Measurements from ENCODE around the gene FMO5.
"Not testable (repeated sequence)": the region's sequence is repeated elsewhere in the genome, so short reads cannot be mapped to it uniquely, and the experiment has no call there.

The FMO5 gene

GRCh38 chr1:147236448-147236847 is 11.3 kb upstream of the FMO5 start:
- H3K4me3 ChIP-seq (ENCODE audit: low read length) = no peak overlapping the region
- H3K27me3 ChIP-seq (ENCODE audit: insufficient read depth, low read length) = no peaks in the 10 kb centered on the region
- no peaks in the 10 kb centered on the region for H3K4me1 ChIP-seq (ENCODE audit: insufficient read depth, low read length)
- H3K9me3 ChIP-seq (ENCODE audit: low read length) = peaks cover 10% of the 10 kb centered on the region
- no peak overlapping the region for H2AFZ ChIP-seq (ENCODE audit: low read depth, low read length)
- H3K36me3 ChIP-seq (ENCODE audit: insufficient read depth, low read length) = no peaks in the 10 kb centered on the region

GRCh38 chr1:147235822-147236221 is 10.7 kb upstream of the FMO5 start:
- no peaks in the 10 kb centered on the region for H3K36me3 ChIP-seq (ENCODE audit: insufficient read depth, low read length)
- no peaks in the 10 kb centered on the region for H3K27me3 ChIP-seq (ENCODE audit: insufficient read depth, low read length)
- H3K4me1 ChIP-seq (ENCODE audit: insufficient read depth, low read length) = no peaks in the 10 kb centered on the region
- no peak overlapping the region for H2AFZ ChIP-seq (ENCODE audit: low read depth, low read length)
- H3K9me3 ChIP-seq (ENCODE audit: low read length) = peaks cover 10% of the 10 kb centered on the region
- no peak overlapping the region for H3K4me3 ChIP-seq (ENCODE audit: low read length)

- not testable (repeated sequence) for H3K4me3 ChIP-seq (ENCODE audit: low read length); H3K27me3 ChIP-seq (ENCODE audit: insufficient read depth, low read length); H3K36me3 ChIP-seq (ENCODE audit: insufficient read depth, low read length); H3K9me3 ChIP-seq (ENCODE audit: low read length); H3K4me1 ChIP-seq (ENCODE audit: insufficient read depth, low read length); H2AFZ ChIP-seq (ENCODE audit: low read depth, low read length)
Measured at GRCh38 chr1:147233903-147234302, 8.8 kb upstream of the FMO5 start.

- H3K9me3 ChIP-seq (ENCODE audit: low read length); H3K4me1 ChIP-seq (ENCODE audit: insufficient read depth, low read length); H2AFZ ChIP-seq (ENCODE audit: low read depth, low read length); H3K27me3 ChIP-seq (ENCODE audit: insufficient read depth, low read length); H3K36me3 ChIP-seq (ENCODE audit: insufficient read depth, low read length); H3K4me3 ChIP-seq (ENCODE audit: low read length): not testable (repeated sequence)
Measured at GRCh38 chr1:147231032-147231431, 5.9 kb upstream of the FMO5 start.

GRCh38 chr1:147223740-147224615 is 1.2 kb downstream of the FMO5 start:
- H3K4me3 ChIP-seq (ENCODE audit: low read length) = no peak overlapping the region
- H3K4me1 ChIP-seq (ENCODE audit: insufficient read depth, low read length) = no peaks in the 10 kb centered on the region
- no peaks in the 10 kb centered on the region for H3K27me3 ChIP-seq (ENCODE audit: insufficient read depth, low read length)

GRCh38 chr1:147218606-147219005 is 6.5 kb downstream of the FMO5 start:
- no peaks in the 10 kb centered on the region for H3K4me1 ChIP-seq (ENCODE audit: insufficient read depth, low read length)
- no peak overlapping the region for H3K4me3 ChIP-seq (ENCODE audit: low read length)
- no peaks in the 10 kb centered on the region for H3K36me3 ChIP-seq (ENCODE audit: insufficient read depth, low read length)
- H3K27me3 ChIP-seq (ENCODE audit: insufficient read depth, low read length) = no peaks in the 10 kb centered on the region
- no peaks in the 10 kb centered on the region for H3K9me3 ChIP-seq (ENCODE audit: low read length)
- no peak overlapping the region for H2AFZ ChIP-seq (ENCODE audit: low read depth, low read length)

More at GRCh38 chr1:147223740-147224615, 1.2 kb downstream of the FMO5 start:
- Histone ChIP-seq H3K36me3 (ENCODE audit: insufficient read depth, low read length) (no peaks in the 10 kb centered on the region), H2AFZ (ENCODE audit: low read depth, low read length) (no peak overlapping the region), H3K9me3 (ENCODE audit: low read length) (no peaks in the 10 kb centered on the region)

- H3K4me1 ChIP-seq (ENCODE audit: insufficient read depth, low read length) = no peaks in the 10 kb centered on the region
- H2AFZ ChIP-seq (ENCODE audit: low read depth, low read length) = no peak overlapping the region
- no peaks in the 10 kb centered on the region for H3K9me3 ChIP-seq (ENCODE audit: low read length)
- H3K36me3 ChIP-seq (ENCODE audit: insufficient read depth, low read length) = no peaks in the 10 kb centered on the region
- no peaks in the 10 kb centered on the region for H3K27me3 ChIP-seq (ENCODE audit: insufficient read depth, low read length)
- H3K4me3 ChIP-seq (ENCODE audit: low read length) = no peak overlapping the region
Measured at GRCh38 chr1:147217141-147217540, 8.0 kb downstream of the FMO5 start.

GRCh38 chr1:147216124-147216523 is 9.0 kb downstream of the FMO5 start:
- Histone ChIP-seq H3K9me3 (ENCODE audit: low read length) (no peaks in the 10 kb centered on the region), H3K4me3 (ENCODE audit: low read length) (no peak overlapping the region), H3K36me3 (ENCODE audit: insufficient read depth, low read length) (no peaks in the 10 kb centered on the region), H3K27me3 (ENCODE audit: insufficient read depth, low read length) (no peaks in the 10 kb centered on the region), H3K4me1 (ENCODE audit: insufficient read depth, low read length) (no peaks in the 10 kb centered on the region), H2AFZ (ENCODE audit: low read depth, low read length) (no peak overlapping the region)

- H2AFZ ChIP-seq (ENCODE audit: low read depth, low read length) = no peak overlapping the region
- no peak overlapping the region for H3K4me3 ChIP-seq (ENCODE audit: low read length)
- no peaks in the 10 kb centered on the region for H3K36me3 ChIP-seq (ENCODE audit: insufficient read depth, low read length)
- H3K9me3 ChIP-seq (ENCODE audit: low read length) = no peaks in the 10 kb centered on the region
- no peaks in the 10 kb centered on the region for H3K4me1 ChIP-seq (ENCODE audit: insufficient read depth, low read length)
- H3K27me3 ChIP-seq (ENCODE audit: insufficient read depth, low read length) = no peaks in the 10 kb centered on the region
Measured at GRCh38 chr1:147215540-147215916, 9.6 kb downstream of the FMO5 start.

- no peaks in the 10 kb centered on the region for H3K27me3 ChIP-seq (ENCODE audit: insufficient read depth, low read length)
- H3K4me1 ChIP-seq (ENCODE audit: insufficient read depth, low read length) = no peaks in the 10 kb centered on the region
- H3K36me3 ChIP-seq (ENCODE audit: insufficient read depth, low read length) = no peaks in the 10 kb centered on the region
- H2AFZ ChIP-seq (ENCODE audit: low read depth, low read length) = no peak overlapping the region
- no peak overlapping the region for H3K4me3 ChIP-seq (ENCODE audit: low read length)
- H3K9me3 ChIP-seq (ENCODE audit: low read length) = no peaks in the 10 kb centered on the region
Measured at GRCh38 chr1:147214842-147215539, 10.1 kb downstream of the FMO5 start.

GRCh38 chr1:147214325-147214724 is 10.8 kb downstream of the FMO5 start:
- Histone ChIP-seq H3K4me3 (ENCODE audit: low read length) (no peak overlapping the region), H2AFZ (ENCODE audit: low read depth, low read length) (no peak overlapping the region), H3K27me3 (ENCODE audit: insufficient read depth, low read length) (no peaks in the 10 kb centered on the region), H3K9me3 (ENCODE audit: low read length) (no peaks in the 10 kb centered on the region), H3K4me1 (ENCODE audit: insufficient read depth, low read length) (no peaks in the 10 kb centered on the region), H3K36me3 (ENCODE audit: insufficient read depth, low read length) (no peaks in the 10 kb centered on the region)

- Histone ChIP-seq H3K4me3 (ENCODE audit: low read length) (no peak overlapping the region), H3K4me1 (ENCODE audit: insufficient read depth, low read length) (no peaks in the 10 kb centered on the region), H3K9me3 (ENCODE audit: low read length) (no peaks in the 10 kb centered on the region)
Measured at GRCh38 chr1:147213271-147213670, 11.9 kb downstream of the FMO5 start.

GRCh38 chr1:147211577-147211976 is 13.6 kb downstream of the FMO5 start:
- Histone ChIP-seq H3K4me1 (ENCODE audit: insufficient read depth, low read length) (no peaks in the 10 kb centered on the region), H3K9me3 (ENCODE audit: low read length) (no peaks in the 10 kb centered on the region), H3K27me3 (ENCODE audit: insufficient read depth, low read length) (no peaks in the 10 kb centered on the region), H3K4me3 (ENCODE audit: low read length) (no peak overlapping the region), H3K36me3 (ENCODE audit: insufficient read depth, low read length) (no peaks in the 10 kb centered on the region), H2AFZ (ENCODE audit: low read depth, low read length) (no peak overlapping the region)

More at GRCh38 chr1:147213271-147213670, 11.9 kb downstream of the FMO5 start:
- Histone ChIP-seq H2AFZ (ENCODE audit: low read depth, low read length) (no peak overlapping the region), H3K27me3 (ENCODE audit: insufficient read depth, low read length) (no peaks in the 10 kb centered on the region), H3K36me3 (ENCODE audit: insufficient read depth, low read length) (no peaks in the 10 kb centered on the region)

Measured in neuron (in vitro differentiated cells).